GM19351 (cell line): ENCODE results near the gene MAPK8IP2.

Experiments used
- ATAC-seq: cut with Tn5 transposase; IDR thresholded peaks from one replicate; pipeline ENCODE4 v1.9.1; 2021; ENCODE audit warnings: mild to moderate bottlenecking, moderate library complexity; ENCODE audit not compliant: unreplicated experiment

MAPK8IP2 gene

GRCh38 chr22:50600538-50600937 is at the start of gene MAPK8IP2:
Gene MAPK8IP2, plus strand, starts transcription at chr22:50600793. Its CDS starts 26 bp downstream, at chr22:50600819.
- no peak for ATAC-seq

DNA sequence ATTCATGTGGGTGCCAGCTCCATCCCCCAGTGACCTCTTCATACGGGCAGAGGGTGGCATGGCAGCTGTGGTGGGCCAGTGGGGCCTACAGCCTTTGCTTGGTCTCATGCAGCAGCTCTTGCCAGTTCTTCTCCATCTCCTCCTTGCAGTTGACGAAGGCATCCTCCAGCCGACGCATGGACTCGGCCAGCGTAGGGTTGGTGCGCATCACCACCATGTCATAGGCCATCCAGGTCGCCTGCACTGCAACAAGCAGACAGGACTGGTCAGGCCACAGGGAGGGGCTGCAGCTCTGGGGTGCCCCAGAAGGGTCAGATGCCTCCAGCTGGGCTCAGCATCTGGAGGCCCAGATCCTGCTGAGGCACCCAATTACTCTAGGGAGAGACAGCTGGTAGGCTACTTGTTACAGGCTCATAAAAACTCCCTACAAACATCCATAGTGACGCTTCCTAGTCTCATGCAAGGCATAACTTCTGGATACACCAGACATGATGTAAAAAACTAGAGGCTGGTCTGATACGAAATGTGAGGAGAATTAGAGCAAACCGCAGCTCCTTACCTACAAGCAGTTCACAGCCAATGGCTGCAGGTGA is 49.3 kb upstream of the MAPK8IP2 start:
- ATAC-seq: no peak

DNA sequence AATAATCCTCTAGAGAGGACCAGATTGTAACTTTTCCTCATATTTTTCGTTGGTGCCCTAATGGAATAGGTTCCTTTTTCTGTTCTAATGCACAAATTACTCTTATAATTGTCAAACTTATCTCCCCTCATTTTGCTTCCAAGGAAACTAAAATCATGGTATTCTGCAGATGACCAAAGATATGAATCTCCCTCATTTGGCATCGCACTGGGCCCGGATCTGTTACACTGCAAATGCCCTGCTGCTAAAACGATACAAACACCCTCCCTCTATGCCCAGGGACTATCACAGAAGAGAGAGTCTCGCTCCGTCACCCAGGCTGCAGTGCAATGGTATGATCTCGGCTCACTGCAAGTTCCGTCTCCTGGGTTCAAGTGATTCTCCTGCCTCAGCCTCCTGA is 47.3 kb upstream of the MAPK8IP2 start:
- no peak for ATAC-seq

- ATAC-seq: no peak
These were observed 43.9 kb upstream of the MAPK8IP2 start for GRCh38 chr22:50556703-50557102.

GRCh38 chr22:50560034-50560433 is 40.6 kb upstream of the MAPK8IP2 start:
- no peak for ATAC-seq

- no peak for ATAC-seq
These were observed 38.9 kb upstream of the MAPK8IP2 start for GRCh38 chr22:50561401-50562358.

GRCh38 chr22:50562523-50563412 is 37.8 kb upstream of the MAPK8IP2 start, which contains the start of gene SYCE3:
Gene SYCE3, minus strand, starts transcription at chr22:50562919. Its CDS starts 6,514 bp downstream, at chr22:50556405.
- peak; percentile 98 for ATAC-seq

DNA sequence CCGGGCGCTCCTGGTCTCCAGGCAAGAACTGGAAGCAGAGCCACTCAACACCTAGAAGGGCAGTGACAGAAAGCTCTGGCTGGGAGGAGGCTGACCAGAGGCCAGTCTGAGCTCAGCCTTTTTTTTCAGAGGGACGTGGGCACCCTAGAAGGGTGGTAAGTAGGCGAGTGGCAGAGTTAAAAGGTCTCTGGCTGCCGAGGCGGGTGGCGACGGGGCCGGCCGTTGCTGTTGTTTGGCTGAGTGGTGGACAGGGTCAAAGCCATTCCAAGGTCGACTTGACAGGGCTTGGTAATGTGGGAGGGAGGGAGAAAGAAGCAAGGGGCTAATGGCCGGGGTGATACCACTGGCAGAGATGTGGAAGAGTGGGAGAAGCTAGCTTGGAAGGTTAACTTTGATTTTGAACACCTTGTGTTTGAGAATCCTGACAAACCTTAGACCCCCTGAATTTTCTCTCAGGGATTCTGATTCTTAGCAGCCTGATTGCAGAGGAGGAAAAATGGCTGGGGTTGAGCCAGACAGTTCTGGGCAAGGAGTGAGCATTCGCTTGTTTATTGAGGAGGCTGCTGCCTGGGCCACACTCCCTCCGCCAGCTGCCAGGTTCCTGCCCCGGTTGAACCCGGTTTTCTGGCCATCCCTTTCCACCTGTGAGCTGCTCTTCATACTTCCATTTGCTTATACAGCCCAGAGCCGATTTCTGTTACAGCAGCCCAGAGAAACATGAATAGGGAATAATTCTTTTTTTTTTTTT is 37.0 kb upstream of the MAPK8IP2 start:
- ATAC-seq: no peak

- ATAC-seq: no peak
These were observed 36.3 kb upstream of the MAPK8IP2 start for GRCh38 chr22:50564289-50564688.

GRCh38 chr22:50567721-50568252 is 32.8 kb upstream of the MAPK8IP2 start:
- ATAC-seq: no peak

DNA sequence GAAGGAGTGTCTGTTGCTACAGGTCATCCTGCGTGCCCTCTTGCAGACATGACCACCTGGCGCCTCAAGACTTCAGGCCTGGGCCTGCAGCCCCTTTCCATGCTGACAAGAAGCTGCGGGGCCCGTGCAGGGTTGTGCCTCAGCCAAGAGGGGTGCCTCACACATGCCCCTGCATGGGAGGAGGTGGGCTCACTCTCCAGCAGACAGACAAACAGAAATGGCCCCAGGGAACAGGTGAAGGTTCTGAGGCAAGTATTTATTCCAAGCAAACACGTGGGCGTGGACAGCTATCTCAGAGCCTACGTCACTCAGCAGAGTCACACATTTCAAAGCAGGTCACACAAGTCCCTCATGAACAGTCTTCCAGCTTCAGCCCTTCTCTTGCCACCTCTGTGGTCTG is 32.0 kb upstream of the MAPK8IP2 start:
- no peak for ATAC-seq

DNA sequence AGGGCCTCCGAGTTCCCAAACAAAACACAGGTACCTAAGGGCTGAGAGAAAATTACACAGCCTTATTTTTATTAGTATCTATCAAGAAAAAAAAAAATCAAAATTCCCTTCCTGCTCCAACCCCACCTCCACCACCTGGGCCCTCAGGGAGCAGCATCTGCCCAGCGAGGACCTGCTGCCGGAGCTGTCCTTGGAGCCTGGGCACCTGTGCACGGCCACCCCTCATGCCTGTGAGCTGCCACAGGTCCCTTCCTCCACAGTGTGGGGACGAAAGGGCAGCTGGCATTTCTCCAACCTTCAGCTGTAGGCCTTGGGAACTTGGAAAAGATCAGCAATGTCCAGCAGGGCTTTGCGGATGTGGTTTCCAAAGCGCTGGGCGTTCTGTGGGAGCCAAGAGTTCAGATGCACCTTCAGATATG is 31.5 kb upstream of the MAPK8IP2 start:
- no peak for ATAC-seq

DNA sequence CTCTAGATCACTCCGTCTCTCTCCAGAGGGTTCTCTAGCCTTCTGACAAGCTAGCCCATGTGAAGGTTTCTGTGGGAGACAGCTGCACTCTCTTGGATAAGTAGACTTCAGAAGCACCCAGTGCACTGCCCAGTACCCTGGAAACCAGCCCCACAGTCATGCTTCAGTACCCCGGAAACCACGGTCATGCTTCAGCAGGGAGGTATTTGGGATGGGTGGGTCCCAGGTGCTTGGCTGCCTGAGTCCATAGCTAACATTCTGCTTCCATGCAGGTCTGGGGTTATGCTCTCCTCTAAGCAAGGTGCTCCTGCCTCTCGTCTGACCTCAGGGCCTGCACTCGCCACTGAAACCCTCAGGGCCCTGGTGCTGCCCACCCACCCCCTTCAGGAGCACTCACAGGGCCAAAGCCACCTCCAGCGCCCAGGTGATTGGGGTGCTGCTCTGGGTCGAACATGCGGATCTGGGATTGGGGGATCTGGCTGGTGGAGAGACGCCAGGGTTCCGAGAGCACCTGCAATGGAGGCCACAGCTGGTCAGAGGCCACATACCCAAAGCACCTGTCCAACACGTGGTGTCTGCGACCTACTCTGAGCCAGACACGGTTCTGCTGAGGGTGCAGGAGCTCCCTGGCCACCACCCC is 30.6 kb upstream of the MAPK8IP2 start:
- no peak for ATAC-seq

DNA sequence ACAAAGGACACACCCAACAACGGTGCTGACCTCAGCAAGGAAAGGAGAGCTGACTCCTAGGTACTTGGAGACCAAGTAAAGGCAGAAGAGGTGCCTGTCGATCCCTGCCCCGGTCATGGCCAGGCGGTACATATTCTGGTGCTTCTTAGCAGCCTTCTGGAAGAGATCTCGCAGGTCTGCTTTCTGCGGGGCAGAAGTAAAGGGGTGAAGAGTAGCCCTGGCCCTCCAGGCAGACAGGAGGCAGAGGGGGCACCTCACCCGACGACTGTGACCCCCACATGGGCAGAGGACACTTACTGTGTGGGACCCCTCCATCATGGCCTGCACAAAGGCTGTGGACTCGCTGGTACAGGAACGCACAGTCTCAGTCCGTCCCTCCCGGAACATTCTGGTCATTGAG is 29.7 kb upstream of the MAPK8IP2 start:
- ATAC-seq: no peak

DNA sequence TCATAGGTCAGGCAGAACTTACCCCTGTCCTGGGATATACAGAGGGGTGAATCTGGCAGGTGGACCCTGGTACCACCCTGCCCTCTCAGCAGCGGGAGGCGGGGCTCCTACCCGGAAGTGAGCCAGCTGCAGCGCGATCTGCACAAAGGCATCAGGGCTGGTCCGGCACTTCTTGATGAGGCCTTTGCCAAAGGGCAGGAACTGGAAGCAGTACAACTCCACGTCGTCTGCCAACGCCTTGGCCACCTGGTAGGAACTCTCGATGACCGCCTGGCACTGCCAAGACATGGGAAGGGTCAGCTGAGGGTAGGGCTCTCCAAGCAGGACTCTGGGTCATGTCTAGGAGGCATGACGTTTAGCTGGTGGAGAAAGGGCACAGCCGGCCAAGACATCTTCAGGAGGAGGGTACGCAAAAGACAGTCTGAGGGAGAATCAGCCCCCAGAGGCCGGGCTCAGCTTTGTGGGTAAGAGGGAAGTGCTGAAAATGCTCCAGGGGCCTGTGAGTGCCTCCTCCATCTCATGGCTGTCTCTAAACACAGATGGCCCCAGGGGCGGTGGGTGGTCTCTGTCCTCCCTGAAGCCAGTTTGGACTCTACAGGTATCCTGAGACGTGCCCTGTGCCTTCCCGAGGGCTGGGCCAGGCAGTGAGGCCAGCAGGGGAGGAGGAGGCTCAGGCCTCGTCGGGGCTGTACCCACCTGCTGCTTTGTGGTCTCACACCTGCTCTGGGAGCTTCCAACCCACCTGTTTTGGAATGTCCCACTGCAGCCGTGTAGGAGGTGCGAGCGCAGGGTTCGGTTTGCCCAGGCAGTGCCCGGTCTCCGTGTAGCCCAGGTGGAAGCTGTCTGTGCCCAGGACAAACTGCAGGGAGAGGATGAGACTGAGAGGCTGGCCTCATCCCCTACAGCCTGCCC is 29.1 kb upstream of the MAPK8IP2 start:
- no peak for ATAC-seq

- ATAC-seq: no peak
These were observed 27.6 kb upstream of the MAPK8IP2 start for GRCh38 chr22:50572965-50573364.

DNA sequence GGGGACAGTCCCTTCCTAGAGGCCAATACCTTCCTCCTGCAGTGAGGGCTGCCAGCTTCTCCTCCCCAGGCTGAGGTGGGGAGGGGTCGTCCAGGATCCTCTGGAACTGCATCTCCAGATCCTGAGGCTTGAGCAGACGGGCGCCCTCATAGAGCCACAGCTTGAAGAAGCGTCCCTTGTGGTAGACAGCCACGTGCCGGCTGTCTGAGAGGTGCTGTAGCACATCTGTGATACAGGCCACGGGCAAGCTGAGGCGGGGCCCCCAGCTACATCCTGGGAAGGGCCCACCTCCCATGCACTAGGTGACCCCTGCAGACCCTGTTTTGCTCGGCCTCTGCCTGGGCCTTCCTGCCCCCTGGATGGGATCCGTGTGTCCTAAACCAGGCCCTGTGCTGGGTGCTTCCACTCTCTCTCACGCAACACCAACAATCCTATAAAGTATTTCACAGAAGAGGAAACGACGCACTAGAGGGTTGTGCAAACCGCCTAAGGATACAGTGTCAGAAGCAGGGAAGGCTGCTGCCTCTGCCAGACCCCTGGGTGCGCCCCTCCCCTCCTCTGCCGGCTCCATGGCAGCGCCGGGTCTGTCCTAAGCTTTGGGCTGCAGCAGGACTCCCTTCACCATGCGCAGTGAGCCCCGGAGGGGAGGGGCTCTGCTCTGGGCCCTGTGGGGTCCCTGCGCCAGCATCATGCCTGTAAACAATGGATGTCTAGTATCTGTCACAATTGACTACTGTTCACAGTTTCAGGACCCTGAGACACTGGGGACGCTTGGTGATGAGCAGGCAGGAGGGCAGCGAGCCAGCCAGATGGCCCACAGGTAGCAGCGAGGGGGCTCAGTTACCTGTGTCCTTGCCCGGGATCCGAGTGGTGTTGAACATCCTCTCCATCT is 26.9 kb upstream of the MAPK8IP2 start:
- no peak for ATAC-seq

- ATAC-seq: no peak
These were observed 26.2 kb upstream of the MAPK8IP2 start for GRCh38 chr22:50574383-50574755.
